HG02759 (cell line): ENCODE measurements around the gene PTPRM.
"Not testable (repeated sequence)": the region's sequence is repeated elsewhere in the genome, so short reads cannot be mapped to it uniquely, and the experiment has no call there.

Experiments used
- ATAC-seq: cut with Tn5 transposase; IDR thresholded peaks from one replicate; pipeline ENCODE4 v1.9.1; 2021; ENCODE audit warnings: mild to moderate bottlenecking, moderate library complexity; ENCODE audit not compliant: unreplicated experiment

The PTPRM gene

DNA sequence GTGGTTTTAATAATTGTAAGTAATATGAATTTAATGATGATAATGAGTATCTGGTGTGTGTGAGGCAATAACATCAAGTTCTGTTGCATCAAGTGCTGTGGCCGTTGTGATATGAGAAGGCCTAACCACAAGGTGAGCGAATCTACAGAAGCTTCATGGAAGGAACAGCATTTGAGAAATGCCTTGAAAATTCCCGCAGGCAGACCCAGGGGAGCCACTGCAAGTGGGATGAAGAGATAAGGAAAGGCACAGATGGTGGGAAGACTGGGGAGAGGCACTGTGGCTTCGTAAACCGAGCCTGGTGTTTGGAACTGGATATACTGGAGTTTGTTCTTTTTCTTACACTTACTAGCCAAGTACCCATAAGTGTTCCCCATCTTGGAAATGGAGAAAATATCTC, 357.5 kb downstream of the PTPRM start:
- no peak for ATAC-seq

DNA sequence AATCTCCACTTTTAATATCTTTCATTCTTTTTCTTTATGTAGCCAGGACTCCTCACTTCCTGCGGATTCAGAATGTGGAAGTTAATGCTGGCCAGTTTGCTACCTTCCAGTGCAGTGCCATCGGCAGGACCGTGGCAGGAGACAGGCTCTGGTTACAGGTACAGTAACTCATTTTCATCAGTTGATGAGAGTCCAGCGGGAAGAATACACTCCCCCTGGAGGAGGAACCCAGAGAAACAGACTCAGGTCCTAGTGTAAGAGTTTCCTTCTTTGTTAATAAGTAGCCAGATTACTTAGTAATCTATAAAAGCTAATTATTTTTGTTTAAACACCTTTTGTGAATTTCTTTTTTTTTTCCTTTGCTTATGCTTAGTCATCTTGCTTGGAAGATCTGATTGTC, 359.4 kb downstream of the PTPRM start:
- ATAC-seq: no peak

DNA sequence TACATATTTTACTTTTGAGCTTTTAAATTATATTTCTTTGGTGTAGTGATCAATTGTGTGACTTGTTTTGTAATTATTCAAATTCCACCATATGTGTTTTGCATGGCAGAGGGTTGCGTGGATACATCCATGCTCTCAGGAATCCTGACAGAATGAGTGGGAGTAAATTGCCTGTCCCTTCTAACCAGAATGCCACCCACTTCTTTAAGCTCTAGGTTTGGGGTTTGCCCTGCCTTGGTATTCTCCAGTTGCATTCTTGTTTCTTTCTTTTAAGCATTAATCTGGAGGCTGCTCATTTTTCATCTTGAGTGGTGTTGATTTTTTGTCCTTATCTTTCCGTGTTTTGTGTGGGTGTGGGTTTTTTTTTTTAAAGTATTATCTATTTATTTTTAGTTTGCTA, 360.0 kb downstream of the PTPRM start:
- ATAC-seq: no peak

DNA sequence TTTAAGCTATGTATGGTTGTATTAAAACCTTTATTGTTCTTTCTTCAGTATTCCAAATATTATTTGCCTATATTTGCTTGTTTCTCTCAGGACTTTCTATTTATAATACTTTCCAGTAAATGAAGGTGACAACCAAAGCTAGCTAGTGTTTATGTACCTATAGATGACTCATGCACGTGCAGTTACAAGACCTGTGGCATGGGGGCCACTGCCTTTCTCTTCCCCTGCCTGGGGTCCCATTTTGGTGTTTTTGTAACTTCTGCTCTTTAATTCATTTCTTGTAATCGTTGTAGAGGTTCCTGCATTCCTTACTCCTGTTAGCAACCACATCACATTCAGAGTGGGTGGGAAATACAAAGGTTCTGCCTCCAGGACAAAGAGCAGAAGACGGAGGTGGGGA, 364.6 kb downstream of the PTPRM start:
- ATAC-seq: no peak

DNA sequence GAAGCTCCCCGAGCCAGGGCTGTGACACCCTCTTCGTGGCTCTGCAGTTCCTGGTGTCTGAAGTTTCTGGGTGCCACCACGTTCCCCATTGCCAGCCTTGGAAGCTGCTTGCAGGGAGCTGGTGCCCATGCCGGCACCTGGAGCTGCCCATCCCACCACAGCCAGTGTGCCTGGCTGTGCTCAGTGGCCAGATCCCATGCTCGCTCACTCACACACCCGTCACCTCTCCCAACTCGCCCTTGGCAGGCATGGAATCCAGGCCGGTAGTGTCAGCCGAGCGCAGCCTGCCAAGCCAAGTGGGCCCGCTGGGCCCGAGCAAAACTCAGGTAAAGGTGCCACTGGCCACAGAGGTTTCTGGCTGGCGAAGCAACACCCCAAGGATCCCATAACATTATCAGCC, 370.2 kb downstream of the PTPRM start:
- no peak for ATAC-seq

DNA sequence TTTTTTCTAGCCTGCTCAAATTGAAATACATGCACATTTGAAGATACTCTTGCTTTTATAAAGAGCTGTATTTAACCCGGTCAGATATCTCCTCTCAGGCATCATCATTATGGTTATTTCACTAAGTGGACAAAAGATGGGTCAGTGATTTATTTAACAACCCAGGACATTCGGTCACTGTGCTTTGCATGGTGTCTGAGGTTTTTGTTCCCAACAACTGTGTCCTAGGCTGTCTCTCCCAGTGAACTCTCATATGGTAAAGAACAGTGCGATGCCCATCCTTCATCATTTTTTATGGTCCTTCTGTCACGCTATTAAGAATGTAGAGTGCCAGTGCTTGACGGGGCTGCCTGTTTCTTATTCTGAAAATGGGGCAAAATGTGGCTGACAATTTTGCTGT, 372.4 kb downstream of the PTPRM start:
- ATAC-seq: no peak

DNA sequence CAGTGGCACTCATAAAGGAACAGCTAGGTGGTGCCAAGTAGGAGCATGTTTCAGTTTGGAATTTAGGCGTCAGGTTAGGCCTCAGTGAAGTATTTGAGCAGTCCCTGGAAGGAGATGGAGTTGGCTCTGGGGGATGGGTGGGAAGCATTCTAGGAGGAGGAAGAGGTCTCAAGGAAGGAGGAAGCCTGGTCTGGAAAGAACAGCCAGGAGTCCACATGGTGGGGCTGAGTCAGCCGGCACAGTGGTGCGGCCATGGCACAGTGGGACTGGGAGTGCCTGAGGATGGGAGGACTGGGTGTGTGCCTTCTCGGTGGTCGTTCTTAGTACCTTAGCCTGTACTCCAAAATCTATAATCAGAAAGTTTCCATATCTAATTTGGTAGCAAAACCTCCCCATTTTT, 373.3 kb downstream of the PTPRM start:
- no peak for ATAC-seq

DNA sequence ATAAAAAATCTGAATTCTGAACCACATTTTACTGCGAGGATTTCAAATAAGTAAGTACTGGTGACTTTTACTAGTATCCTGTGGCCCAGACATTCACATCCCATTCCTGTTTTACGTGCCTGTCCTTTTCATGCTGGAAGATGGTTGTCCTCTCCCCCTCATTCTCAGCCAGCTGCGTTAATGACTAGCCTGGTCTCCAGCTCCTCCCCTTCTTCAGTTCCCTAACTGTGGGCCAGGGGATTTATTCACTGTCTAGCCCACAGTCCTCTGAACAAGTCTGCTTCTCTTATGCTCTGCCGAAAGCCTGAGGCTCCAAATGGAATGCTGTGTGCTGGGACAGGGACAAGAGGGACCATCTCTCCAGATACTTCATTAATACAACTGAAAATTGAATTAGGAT, 373.9 kb downstream of the PTPRM start:
- no peak for ATAC-seq

DNA sequence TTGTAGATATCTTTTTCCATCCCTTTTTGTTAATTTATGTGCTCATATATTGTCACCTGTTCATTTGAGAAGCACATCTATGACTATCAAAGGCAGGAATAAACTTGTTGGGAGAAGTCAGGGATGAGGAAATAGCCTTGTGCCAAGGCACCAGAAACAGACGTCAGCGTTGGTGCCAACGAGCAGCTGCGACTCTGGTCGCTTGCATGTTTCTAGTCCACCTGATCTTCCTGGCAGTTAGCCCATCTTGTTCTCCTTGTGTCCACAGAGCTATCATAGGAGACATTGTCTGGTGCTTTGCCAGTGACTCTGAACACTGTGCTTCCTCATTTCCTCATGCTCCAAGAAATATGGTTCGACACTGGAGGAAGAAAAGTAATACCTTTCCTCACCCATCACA, 374.4 kb downstream of the PTPRM start:
- no peak for ATAC-seq

DNA sequence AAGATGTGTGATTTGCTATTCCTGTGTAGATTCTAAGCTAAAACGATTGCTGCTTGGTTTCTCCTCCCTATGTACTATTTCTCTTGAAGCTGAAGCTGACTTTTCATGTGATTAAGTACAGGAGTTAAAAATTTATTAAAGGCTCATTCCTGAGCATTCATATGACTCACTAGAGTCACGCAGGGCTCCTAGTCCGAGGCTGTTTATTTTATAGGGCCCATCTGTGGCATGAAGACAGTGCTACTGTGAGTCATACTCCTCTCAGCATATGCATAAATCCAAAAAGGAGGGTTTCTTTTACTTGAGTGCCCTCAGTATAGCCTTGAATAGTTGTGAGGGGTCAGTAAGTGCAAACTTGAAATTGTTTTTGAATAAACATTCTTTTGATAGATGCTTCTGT, 378.8 kb downstream of the PTPRM start:
- ATAC-seq: peak; percentile 46

DNA sequence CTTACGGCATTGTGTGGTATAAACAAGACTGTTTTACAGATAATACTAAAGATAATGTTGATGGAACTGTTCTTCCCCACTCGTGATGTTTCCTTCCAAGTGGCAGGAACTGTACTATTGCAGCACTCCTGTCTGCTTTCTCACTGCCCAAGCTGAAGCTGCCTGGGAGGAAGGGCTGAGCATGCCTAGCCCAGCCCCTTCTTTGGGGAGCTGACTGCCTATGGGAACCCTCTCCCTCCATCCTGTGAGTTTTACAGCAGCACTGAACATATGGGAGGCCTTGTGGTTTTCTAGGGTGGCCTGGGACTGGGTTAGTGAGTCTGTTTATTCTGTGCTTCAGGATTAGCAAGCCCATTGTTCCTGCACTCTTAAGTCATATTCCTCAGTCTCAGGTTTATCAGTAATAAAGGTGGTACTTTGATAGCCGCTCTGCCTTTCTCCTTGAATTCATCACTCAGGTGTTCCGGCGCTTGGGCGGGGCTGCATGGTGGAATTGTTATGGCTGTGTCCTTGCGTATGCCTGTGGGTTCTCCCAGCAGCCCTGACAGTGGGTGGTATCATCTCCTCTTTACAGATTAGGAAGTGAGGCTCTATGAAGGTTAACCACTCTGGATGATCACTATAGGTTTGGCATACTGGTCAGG, 379.7 kb downstream of the PTPRM start:
- ATAC-seq: no peak

DNA sequence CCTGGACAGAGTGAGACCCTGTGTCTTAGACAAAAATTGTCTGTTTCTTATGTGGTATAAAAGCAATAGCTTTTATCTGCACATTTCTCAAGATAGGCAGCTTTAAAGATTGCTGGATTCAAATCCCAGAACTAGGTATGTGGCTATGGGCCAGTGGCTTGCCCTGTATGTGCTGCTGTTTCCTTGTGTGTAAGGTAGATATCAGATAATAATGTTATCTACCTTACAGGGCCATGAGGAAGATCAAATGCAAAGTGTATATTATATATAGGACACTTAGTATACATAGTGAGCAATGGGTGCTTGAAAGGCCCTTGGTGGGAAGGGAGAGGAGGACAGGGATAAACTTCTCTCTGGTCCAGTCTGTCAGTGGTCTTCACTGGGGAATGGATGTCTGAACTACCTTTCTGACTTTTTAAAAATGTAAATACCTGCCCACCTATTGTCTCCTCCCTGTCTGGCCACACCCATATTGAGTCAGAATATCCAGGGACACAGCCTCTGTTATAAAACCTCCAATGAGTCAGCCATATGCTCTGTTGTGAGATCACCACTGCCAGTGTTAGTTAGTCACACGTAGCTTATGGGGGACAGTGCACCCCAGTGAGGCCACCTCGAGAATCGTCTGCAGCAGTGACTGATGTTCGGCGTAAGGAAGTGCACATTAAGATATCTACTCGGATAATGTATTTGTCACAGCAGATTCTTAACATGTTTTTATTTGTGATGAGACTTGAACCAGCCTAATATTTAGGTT, 383.4 kb downstream of the PTPRM start:
- no peak for ATAC-seq

DNA sequence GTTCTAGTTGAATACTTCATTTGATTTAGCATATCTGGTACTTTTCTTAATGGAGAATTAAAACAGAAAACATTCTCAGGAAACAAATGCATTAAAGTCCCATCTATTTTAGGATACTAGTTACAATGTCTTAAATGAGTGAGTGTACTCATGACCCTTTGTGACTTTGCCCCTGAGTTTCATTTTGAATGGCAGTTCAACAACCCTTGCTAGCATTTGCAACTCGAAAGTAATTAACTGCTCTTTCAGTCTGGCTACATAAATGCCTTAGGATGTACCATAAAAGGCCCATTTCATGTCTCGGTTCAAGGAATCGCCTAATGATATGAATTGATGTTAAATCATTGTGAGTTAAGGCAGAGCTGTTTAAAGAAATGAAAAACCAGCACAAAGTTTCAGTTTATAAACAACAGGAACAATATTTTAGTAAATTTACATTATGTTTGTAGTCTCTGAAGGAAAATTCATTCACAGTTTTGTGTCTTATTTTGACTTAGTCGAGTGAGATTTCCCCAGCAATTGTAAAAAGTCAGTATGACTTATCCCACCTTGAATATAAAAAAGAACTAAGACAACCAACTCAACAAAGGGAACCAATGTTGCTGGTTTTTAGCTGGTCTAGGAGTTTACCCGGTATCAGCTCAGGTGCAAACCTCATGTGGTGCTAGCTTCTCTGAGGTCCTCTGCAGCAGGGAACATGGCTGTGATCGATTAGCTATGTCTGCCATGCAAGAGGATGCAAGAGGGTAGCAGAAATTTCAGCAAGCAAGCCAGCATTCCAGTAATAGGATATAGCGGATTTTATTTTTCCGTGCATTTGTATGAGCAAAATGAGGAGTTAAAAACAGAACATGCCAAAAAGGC, 386.2 kb downstream of the PTPRM start:
- ATAC-seq: peak; percentile 86

DNA sequence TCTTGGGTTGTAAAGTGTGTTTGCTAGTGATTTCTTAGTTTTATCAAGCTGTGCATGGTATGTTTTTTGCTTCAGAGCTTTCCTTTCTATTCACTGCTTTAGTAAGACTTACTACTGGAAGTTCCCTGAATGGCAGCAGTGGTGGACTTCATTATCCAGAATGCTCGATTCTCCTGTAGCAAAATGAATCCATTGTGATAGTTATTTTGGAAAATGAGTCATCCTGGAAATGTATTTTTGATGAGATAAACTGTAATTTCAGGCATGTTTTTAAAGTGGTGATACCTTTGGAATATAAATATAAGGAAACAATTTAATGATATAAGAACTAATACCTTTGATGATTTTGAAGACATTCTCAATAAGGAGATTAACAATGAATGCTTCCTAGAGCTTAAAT, 387.1 kb downstream of the PTPRM start:
- ATAC-seq: no peak

DNA sequence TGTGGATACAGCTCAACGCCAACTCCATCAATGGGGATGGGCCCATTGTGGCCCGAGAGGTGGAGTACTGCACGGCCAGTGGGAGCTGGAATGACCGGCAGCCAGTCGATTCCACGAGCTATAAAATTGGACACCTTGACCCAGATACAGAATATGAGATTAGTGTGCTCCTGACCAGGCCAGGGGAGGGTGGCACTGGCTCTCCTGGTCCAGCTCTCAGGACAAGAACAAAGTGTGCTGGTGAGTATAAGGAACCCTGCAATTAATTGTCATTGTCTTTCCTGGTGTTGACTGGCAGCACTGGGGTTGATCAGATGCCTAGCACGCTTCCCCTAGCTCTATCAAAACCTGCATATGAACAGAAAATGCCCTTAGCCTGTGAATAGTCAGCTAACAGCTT, 388.1 kb downstream of the PTPRM start:
- ATAC-seq: no peak

DNA sequence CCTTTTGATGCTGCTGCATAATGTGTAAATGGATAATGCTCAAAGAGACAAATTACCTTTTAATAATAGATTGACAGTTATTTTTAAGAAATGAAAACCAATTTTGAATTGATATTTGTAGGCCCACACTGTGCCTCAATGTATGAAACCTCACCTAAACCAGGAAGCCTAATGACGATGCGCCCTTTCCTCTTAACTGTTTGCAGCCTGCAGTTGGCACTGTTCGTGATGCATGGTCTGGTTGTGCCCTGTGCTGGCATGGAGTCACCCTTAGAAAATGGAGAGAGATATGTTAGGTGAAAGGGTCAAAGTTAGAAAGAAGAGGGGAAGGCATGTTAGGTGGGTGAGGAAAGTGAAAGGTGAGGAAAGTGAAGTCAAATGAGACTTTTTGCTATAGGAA, 390.2 kb downstream of the PTPRM start:
- no peak for ATAC-seq

DNA sequence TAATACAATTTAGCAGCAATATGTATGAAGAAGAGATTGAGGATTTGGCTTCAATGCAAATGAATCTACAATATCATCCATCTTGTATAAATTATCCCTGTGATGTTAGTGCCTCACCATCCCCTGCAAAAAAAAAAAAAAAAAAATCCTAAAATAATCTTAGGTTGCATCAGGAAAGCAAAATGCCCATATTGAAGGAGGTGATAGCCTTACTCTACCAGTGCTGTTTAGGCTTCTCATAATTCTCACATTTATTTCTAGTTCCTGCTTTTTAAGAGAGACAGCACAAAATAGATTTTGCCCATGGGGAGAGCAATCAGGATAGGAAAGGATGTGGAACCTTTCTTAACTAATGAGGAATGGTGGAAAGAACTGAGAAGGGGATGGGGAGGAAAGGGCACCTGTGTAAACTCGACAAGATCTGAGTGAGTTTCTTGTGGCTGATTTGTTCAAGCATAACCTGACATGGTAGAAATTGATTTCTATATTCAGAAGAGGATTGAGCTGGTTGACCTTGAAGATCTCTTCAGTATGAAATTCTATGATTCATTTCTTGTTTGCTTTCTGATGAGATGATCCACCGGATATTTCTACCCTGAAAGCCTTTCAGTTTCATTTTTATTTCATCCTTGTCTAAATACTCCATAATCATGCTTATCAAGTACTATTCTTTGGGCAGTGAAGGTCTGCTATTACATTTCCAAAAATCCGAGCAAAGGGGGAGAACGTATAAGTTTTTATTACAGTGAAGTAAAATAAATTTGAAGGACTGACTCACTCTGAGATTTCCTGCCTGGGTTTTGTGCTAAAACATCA, 391.2 kb downstream of the PTPRM start:
- no peak for ATAC-seq

DNA sequence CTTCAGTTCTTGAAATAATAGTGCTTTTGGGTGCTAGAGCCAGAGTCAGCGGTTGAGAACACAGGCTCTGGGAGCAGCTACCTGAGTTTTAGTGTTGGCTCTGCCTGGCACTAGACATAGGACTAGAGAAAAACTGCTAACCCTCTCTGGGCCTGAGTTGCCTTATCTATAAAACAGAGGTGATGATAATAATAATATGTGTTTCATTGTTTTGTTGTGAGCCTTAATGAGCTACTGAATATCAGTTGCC, 391.7 kb downstream of the PTPRM start:
- no peak for ATAC-seq

DNA sequence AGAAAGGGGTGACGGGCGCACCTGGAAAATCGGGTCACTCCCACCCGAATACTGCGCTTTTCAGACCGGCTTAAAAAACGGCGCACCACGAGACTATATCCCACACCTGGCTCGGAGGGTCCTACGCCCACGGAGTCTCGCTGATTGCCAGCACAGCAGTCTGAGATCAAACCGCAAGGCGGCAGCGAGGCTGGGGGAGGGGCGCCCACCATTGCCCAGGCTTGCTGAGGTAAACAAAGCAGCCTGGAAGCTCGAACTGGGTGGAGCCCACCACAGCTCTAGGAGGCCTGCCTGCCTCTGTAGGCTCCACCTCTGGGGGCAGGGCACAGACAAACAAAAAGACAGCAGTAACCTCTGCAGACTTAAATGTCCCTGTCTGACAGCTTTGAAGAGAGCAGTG, 399.6 kb downstream of the PTPRM start:
- not testable (repeated sequence) for ATAC-seq

DNA sequence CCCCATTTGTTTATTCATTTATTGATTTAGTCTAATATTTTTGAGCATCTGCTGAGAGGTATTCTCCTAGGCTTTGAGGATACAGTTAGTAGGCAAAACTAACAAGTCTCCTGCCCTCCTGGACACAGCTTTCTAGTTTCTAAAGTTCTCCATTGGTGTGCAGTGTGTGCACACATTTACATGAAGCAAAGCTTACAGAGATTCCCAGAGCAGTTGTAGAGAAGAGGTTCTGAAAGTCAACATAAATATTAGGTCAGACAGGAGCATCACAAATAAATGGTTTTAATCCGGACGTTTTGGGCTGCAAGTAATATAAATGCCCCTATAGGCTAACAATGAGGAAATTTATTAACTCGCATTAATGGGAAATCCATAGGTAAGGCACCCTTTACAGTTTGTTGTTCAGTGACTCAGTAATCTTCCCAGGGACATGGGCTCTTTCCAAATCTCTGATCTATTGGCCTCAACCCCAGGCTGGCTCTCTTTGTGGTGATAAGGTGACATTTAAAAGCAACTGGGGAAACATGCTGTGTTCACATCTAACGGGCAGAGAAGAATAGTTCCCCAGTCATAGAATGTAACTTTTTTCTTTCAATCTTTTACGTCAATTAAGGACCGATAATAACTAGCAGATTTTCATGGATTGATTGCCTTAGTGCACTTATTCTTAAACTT, 407.2 kb downstream of the PTPRM start:
- ATAC-seq: no peak

DNA sequence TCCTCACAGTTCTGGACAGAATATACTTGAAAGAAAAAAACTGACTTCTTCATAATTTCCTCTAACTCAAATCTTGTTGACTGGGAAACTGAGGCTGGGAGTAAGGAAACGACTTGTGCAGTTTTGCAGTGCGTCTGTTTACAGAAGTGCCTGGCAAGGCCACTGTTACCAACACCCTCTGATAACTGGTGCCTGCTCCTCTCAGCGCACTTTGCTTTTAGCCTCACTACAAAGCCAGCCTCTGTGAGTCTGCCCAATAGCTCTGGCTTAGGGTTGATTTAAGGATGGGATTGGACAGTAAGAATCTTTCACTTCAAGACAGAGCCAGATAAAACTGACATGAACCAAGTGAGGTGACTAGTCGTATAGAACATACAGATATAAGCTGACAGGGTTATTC, 410.8 kb downstream of the PTPRM start:
- no peak for ATAC-seq
